ENCODE results near the gene LTBP3. TPM values are rescaled to one million over a fixed set of nuclear protein-coding genes. Genes with fewer than 3 reads are reported as not detected.

Gene LTBP3
- polyA plus RNA-seq, 1 of the 3 experiments (the other 2 are of a cell fraction): 167 TPM

DNA sequence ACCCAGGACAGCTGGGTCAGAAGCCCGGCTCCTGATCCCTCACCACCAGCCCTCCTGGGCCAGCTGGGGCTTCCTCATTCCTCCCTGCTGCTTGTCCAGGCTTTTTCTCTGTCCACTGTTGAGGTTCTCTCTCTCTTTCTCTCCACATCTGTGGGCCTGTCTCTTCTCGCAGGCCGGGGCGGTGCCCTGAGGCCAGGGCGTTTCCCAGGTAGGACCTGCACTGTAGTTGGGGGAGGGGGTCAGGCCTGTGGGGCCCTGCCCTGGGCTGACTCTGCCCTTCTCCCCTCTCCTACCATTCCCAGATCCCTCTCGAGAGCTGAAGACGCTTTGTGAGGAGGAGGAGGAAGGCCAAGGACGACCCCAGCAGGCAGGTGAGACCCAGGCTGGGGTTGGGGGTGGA lies 22.6 kb upstream of the LTBP3 start:
- no peak overlapping the region for H3K27ac ChIP-seq (ENCODE audit: low read depth in 2 of 2, low read length in 1 of 2)
- no peaks in the 10 kb centered on the region for H3K27me3 ChIP-seq (ENCODE audit: insufficient read depth)
- no peak overlapping the region for H3K9ac ChIP-seq
- H3K36me3 ChIP-seq (replicated peaks in 1 of 2; ENCODE audit: control insufficient read depth in 1 of 2, insufficient read depth in 2 of 2, low read length in 1 of 2): peaks cover 11 to 40% of the 10 kb centered on the region in 2 experiments
- WGBS (ENCODE audit: low lambda C conversion rate): 95% methylated on average over 5 of the region's 8 CpGs
- H3K9me2 ChIP-seq: no peaks in the 10 kb centered on the region
- CTCF ChIA-PET: interaction anchor here (3.8 to 13.3 kb wide), 2 partner anchors 8 to 10 kb away, joined by 18 to 216 read pairs; partner anchors contain the start of genes FAM89B and KCNK7
- H4K20me1 ChIP-seq (ENCODE audit: insufficient read depth): peaks cover 11% of the 10 kb centered on the region; the same call in 1 of the 2 replicates
- peaks cover 14 to 20% of the 10 kb centered on the region in 2 experiments; a peak in 2 of 4 replicates for H3K4me1 ChIP-seq (ENCODE audit: control insufficient read depth in 1 of 2, insufficient read depth in 2 of 2, low read depth in 1 of 2, low read length in 1 of 2)
- TF ChIP-seq GATA2 (CRISPR knock-in tag; IDR thresholded peaks at IDR 0.05) (no peak), NFIC (IDR thresholded peaks at IDR 0.05; ENCODE audit: borderline replicate concordance) (no peak), EZH2phosphoT487 (IDR thresholded peaks at IDR 0.05; ENCODE audit: borderline replicate concordance, low read depth) (no peak), JUND (IDR thresholded peaks at IDR 0.05) (no peak), PBX3 (IDR thresholded peaks at IDR 0.05) (no peak), TCF12 (IDR thresholded peaks at IDR 0.05) (no peak), MEF2A (IDR thresholded peaks at IDR 0.05; ENCODE audit: borderline replicate concordance, low read depth) (no peak), CTCF (IDR thresholded peaks at IDR 0.05) (no peak), EP300 (IDR thresholded peaks at IDR 0.05; ENCODE audit: borderline replicate concordance in 1 of 2, low read depth in 1 of 2, low read length in 1 of 2) (no peak), NRF1 (IDR thresholded peaks at IDR 0.05; ENCODE audit: low read depth, low read length) (no peak), RAD21 (IDR thresholded peaks at IDR 0.05; ENCODE audit: low read length) (no peak)
- TF ChIP-seq, protein P1, sequence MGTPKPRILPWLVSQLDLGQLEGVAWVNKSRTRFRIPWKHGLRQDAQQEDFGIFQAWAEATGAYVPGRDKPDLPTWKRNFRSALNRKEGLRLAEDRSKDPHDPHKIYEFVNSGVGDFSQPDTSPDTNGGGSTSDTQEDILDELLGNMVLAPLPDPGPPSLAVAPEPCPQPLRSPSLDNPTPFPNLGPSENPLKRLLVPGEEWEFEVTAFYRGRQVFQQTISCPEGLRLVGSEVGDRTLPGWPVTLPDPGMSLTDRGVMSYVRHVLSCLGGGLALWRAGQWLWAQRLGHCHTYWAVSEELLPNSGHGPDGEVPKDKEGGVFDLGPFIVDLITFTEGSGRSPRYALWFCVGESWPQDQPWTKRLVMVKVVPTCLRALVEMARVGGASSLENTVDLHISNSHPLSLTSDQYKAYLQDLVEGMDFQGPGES (IDR thresholded peaks at IDR 0.05; ENCODE audit: low read depth, low read length): no peak
- TF ChIP-seq, protein P2, sequence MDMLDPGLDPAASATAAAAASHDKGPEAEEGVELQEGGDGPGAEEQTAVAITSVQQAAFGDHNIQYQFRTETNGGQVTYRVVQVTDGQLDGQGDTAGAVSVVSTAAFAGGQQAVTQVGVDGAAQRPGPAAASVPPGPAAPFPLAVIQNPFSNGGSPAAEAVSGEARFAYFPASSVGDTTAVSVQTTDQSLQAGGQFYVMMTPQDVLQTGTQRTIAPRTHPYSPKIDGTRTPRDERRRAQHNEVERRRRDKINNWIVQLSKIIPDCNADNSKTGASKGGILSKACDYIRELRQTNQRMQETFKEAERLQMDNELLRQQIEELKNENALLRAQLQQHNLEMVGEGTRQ (IDR thresholded peaks at IDR 0.05; ENCODE audit: borderline replicate concordance, low read depth, low read length): no peak
- no peaks in the 10 kb centered on the region for H3K9me3 ChIP-seq
- no peak overlapping the region for H2AFZ ChIP-seq (ENCODE audit: low read depth)
- peaks cover 28% of the 10 kb centered on the region for H3K79me2 ChIP-seq (ENCODE audit: insufficient read depth)
- no peak overlapping the region for H3K4me3 ChIP-seq (ENCODE audit: low read depth in 2 of 2, low read length in 1 of 2)
- H3K4me2 ChIP-seq: no peak overlapping the region
- POLR2A ChIA-PET: interaction anchor here (1.1 kb wide), 1 partner anchor 9 kb away, joined by 5 read pairs; the partner anchor contains the start of gene FAM89B
- no peak for DNase-seq
- H3F3A ChIP-seq (replicated peaks; ENCODE audit: insufficient read depth): peaks cover 21% of the 10 kb centered on the region
